Kidney tubule cell (primary cell): ENCODE data around the gene CAMK1D.
A peak's percentile ranks its signal among the peaks of the same experiment; 100 is the strongest.
"Not testable (repeated sequence)": the region's sequence is repeated elsewhere in the genome, so short reads cannot be mapped to it uniquely, and the experiment has no call there.

ENCODE experiments used
- DNase-seq: peaks from one replicate; pipeline ENCODE4 v3.0.0-alpha.2; 2018; ENCODE audit warnings: low spot score

Gene CAMK1D

GRCh38 chr10:12518024-12518423 lies 168.7 kb downstream of the CAMK1D start:
- no peak for DNase-seq

- DNase-seq, result no peak
Measured at GRCh38 chr10:12521423-12521822, 172.1 kb downstream of the CAMK1D start.

GRCh38 chr10:12526311-12526710 lies 177.0 kb downstream of the CAMK1D start:
- DNase-seq, result no peak

GRCh38 chr10:12529976-12530375 lies 180.6 kb downstream of the CAMK1D start:
- DNase-seq, result no peak

- no peak for DNase-seq
Measured at GRCh38 chr10:12531305-12532220, 182.2 kb downstream of the CAMK1D start.

- no peak for DNase-seq
Measured at GRCh38 chr10:12533151-12533550, 183.8 kb downstream of the CAMK1D start.

- no peak for DNase-seq
Measured at GRCh38 chr10:12533723-12534122, 184.4 kb downstream of the CAMK1D start.

- peak; percentile 20 for DNase-seq
Measured at GRCh38 chr10:12534824-12535223, 185.5 kb downstream of the CAMK1D start.

- DNase-seq, result no peak
Measured at GRCh38 chr10:12535656-12536055, 186.3 kb downstream of the CAMK1D start.

- DNase-seq, result no peak
Measured at GRCh38 chr10:12538491-12538995, 189.2 kb downstream of the CAMK1D start.

GRCh38 chr10:12539350-12540164 lies 190.2 kb downstream of the CAMK1D start:
- no peak for DNase-seq

- peak; percentile 35 for DNase-seq
Measured at GRCh38 chr10:12540341-12540781, 191.0 kb downstream of the CAMK1D start.

GRCh38 chr10:12541446-12542067 lies 192.2 kb downstream of the CAMK1D start:
- no peak for DNase-seq

- no peak for DNase-seq
Measured at GRCh38 chr10:12542133-12542670, 192.9 kb downstream of the CAMK1D start.

- DNase-seq, result no peak
Measured at GRCh38 chr10:12543589-12543988, 194.2 kb downstream of the CAMK1D start.

GRCh38 chr10:12546160-12546802 lies 196.9 kb downstream of the CAMK1D start:
- not testable (repeated sequence) for DNase-seq

GRCh38 chr10:12547301-12547771 lies 198.0 kb downstream of the CAMK1D start:
- no peak for DNase-seq

GRCh38 chr10:12549297-12549696 lies 199.9 kb downstream of the CAMK1D start:
- no peak for DNase-seq

GRCh38 chr10:12550994-12551393 lies 201.6 kb downstream of the CAMK1D start:
- no peak for DNase-seq

- peak; percentile 93 for DNase-seq
Measured at GRCh38 chr10:12556039-12556438, 206.7 kb downstream of the CAMK1D start.

- DNase-seq, result no peak
Measured at GRCh38 chr10:12559578-12560178, 210.3 kb downstream of the CAMK1D start.
